HG03575 (cell line): ENCODE measurements around the gene WBP1L.

ENCODE experiments used
- ATAC-seq: cut with Tn5 transposase; IDR thresholded peaks from one replicate; pipeline ENCODE4 v1.9.1; 2021; ENCODE audit not compliant: unreplicated experiment, insufficient number of reproducible peaks, low FRiP score; ENCODE audit errors: extremely low read depth

Gene WBP1L

DNA sequence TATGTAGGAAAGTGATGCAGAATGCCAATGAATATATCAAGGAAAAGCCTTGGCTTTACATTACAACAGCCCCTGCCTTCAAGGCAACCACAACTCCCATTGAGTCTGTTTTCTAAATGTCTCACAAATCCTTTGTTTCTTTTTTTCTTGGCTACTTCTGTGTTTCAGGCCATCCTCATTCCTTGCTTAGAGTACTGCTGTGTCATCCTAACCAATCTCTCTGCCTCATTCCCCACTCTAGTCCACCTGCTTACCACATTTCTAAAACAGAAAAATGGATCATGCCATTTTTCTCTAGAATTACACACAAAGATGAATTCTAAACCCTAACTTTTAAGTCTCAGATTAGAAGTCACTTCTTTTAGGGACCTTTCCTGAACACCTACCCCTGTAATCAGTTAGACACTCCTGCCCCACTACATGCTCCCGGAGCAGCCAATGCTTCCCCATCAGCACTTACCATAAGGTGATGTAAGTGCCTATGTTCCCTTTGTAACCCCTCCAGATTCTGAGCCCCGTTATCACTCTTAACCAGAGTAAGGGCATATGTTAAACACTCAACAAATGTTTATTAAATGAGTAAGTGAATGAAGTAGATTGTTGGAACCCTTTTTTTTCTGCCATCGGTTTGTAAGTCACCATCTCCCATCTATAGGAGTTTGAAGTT, 113.1 kb downstream of the WBP1L start:
- no peak for ATAC-seq

DNA sequence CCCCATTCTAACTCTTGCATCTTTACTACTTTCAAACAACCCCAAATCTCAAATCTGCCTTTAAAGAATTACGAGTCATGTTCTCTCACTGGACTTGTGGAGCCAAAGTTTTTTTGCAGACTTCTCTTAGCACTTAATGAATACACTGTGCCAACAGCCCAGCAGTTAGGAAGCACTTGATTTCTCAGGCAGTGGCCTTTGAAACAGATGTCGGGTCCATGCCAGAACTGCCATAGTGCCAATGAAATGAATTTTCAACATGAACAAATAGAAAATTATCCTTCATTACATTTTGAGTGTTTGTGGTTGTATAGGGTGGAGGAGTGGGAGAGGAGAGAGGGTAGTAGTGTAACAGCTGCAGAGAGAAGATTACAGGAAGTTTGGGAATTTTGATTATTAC, 116.2 kb downstream of the WBP1L start:
- no peak for ATAC-seq

DNA sequence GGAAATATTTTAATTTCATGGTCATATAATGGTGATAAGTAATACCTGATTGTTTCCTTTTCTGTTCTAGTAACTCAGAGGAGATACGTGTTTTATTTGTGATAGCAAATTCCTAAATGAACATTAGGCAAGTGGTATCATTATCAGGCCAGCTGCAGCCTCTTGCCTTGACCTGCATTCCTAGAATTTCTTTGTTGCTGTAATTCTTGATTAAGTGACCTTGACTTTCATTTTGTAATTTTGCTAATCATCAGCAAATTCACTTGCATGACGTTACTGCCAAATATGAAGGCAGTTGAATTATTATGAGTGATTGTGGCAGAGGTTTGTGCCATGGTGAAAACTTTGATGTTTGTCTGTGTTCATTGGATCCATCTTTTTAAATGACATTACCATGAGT, 119.9 kb downstream of the WBP1L start:
- no peak for ATAC-seq

DNA sequence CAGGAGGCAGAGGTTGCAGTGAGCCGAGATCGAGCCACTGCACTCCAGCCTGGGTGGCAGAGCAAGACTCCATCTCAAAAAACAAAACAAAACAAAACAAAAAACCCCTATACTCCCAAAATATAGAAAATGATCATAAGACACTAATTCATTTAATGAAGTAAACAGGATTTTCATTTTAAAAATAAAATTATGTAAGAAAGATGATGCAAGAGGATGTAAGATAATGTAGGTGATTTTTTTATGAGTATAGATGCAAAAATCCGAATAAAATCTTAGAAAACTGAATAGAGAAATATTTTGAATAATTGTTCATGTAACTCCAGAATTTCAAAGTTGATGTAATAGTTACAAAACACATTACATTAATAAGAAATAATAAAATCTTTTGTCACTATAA, 121.9 kb downstream of the WBP1L start:
- ATAC-seq: no peak
